ENCODE measurements around the gene GALR2.

GALR2 gene

GRCh38 chr17:76123191-76123499 lies 48.6 kb downstream of the GALR2 start:
- DNase-seq (ENCODE audit: low spot score) = no peak
- no peak for TF ChIP-seq CTCF (IDR thresholded peaks at IDR 0.05; ENCODE audit: extremely low read depth, insufficient read depth, missing control alignments)
- in situ Hi-C loops (cut with MboI; ENCODE audit: low pct_unique_long_range_greater_than_20kb, low sequenced_read_pairs, unreplicated experiment) = no loop called here

DNA sequence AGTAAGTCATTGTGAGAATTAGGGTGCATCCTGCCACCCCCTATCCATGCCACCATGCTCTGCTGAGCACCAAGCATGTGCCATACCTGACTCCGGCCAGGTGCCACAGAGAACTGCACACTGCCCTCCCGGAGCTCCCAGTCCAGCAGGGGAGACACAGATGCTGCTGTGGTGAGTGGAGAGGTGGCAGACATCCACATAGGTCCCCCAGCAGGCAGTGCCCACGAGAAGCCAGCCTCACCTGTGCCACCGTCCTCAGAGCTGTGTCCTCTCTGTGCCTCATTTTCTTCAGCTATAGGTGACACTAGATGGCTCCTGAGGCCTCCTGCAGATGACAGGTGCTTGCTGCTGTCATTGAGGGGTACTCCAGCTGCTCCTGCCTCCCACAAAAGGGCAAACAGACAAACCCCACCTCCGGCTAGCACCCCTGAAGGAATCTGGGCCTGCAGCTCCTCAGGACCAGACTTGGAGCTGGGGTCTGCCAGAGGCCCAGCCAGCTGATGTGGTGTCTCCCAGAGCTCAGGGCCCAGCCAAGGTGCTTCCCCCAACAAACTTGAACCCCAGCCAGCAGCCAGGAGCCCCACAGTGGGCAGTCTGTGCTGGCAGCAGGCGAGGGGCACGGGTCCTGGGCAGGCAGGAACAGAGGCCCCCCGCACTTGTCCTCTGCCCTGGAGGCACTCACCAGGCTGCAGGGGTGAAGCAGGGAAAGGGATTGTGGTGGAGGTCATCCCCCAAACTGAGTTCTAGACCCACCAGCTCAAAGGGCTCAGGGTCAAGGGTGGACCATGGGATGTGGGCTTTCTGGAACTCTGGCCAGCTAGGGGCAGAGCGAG lies 49.4 kb downstream of the GALR2 start:
- peak; percentile 12 for TF ChIP-seq CTCF (IDR thresholded peaks at IDR 0.05; ENCODE audit: extremely low read depth, insufficient read depth, missing control alignments)
- in situ Hi-C loops (cut with MboI; ENCODE audit: low pct_unique_long_range_greater_than_20kb, low sequenced_read_pairs, unreplicated experiment) = no loop called here
- DNase-seq (ENCODE audit: low spot score) = peak; percentile 24

- no peak for TF ChIP-seq CTCF (IDR thresholded peaks at IDR 0.05; ENCODE audit: extremely low read depth, insufficient read depth, missing control alignments)
- in situ Hi-C loops (cut with MboI; ENCODE audit: low pct_unique_long_range_greater_than_20kb, low sequenced_read_pairs, unreplicated experiment) = loop anchor here (5.0 kb wide), 1 partner anchor 158 kb away; no protein-coding TSS in a partner anchor
- DNase-seq (ENCODE audit: low spot score) = peak; percentile 9
These were observed 50.2 kb downstream of the GALR2 start for GRCh38 chr17:76124582-76125390.

GRCh38 chr17:76125391-76125675 lies 50.8 kb downstream of the GALR2 start:
- TF ChIP-seq CTCF (IDR thresholded peaks at IDR 0.05; ENCODE audit: extremely low read depth, insufficient read depth, missing control alignments) = no peak
- in situ Hi-C loops (cut with MboI; ENCODE audit: low pct_unique_long_range_greater_than_20kb, low sequenced_read_pairs, unreplicated experiment) = loop anchor here (5.0 kb wide), 1 partner anchor 157 kb away; no protein-coding TSS in a partner anchor
- DNase-seq (ENCODE audit: low spot score) = no peak

- in situ Hi-C loops (cut with MboI; ENCODE audit: low pct_unique_long_range_greater_than_20kb, low sequenced_read_pairs, unreplicated experiment) = loop anchor here (5.0 kb wide), 1 partner anchor 156 kb away; no protein-coding TSS in a partner anchor
- TF ChIP-seq CTCF (IDR thresholded peaks at IDR 0.05; ENCODE audit: extremely low read depth, insufficient read depth, missing control alignments) = no peak
- no peak for DNase-seq (ENCODE audit: low spot score)
These were observed 51.3 kb downstream of the GALR2 start for GRCh38 chr17:76125922-76126321.
